GM23338 (cell line): ENCODE results near the gene ZNF805. TPM values are rescaled to one million over a fixed set of nuclear protein-coding genes. Genes with fewer than 3 reads are reported as not detected.

ENCODE experiments used
- ATAC-seq: fragments of 200-7000 bp; cut with Tn5 transposase; 3 replicates; pipeline ENCODE4 v1.9.1; 2020
- DNase-seq: peaks from one replicate; pipeline ENCODE4 v3.0.0-alpha.2; 2015; ENCODE audit warnings: low spot score
- H2AFZ ChIP-seq: fragments of 200-600 bp; sonication (generic); 2 replicates; pipeline ENCODE4 v1.8.0; 2016; ENCODE audit warnings: antibody characterized with exemption, mild to moderate bottlenecking, moderate library complexity
- H3F3A ChIP-seq: fragments of 200-600 bp; sonication (generic); replicated peaks from 2 replicates; pipeline ENCODE4 v1.8.0; 2017; ENCODE audit warnings: antibody characterized with exemption, mixed run types, low read depth
- H3K27ac ChIP-seq: fragments of 200-600 bp; sonication (generic); 2 replicates; pipeline ENCODE4 v1.6.1; 2016; ENCODE audit warnings: low read depth
- H3K27me3 ChIP-seq: fragments of 200-600 bp; sonication (generic); 2 replicates; pipeline ENCODE4 v1.8.0; 2016; ENCODE audit warnings: mild to moderate bottlenecking, mixed run types, moderate library complexity; ENCODE audit not compliant: insufficient read depth
- H3K36me3 ChIP-seq: fragments of 200-600 bp; sonication (generic); 2 replicates; pipeline ENCODE4 v1.8.0; 2016; ENCODE audit warnings: mild to moderate bottlenecking; ENCODE audit not compliant: insufficient read depth
- H3K4me1 ChIP-seq: fragments of 200-600 bp; sonication (generic); 2 replicates; pipeline ENCODE4 v1.8.0; 2016; ENCODE audit warnings: mild to moderate bottlenecking, moderate library complexity; ENCODE audit not compliant: insufficient read depth
- H3K4me2 ChIP-seq: fragments of 200-600 bp; sonication (generic); 2 replicates; pipeline ENCODE4 v1.7.1; 2017; ENCODE audit warnings: mixed run types
- H3K4me3 ChIP-seq: fragments of 200-600 bp; sonication (generic); 2 replicates; pipeline ENCODE4 v1.6.1; 2016; ENCODE audit warnings: mixed run types
- H3K79me2 ChIP-seq: fragments of 200-600 bp; sonication (generic); replicated peaks from 2 replicates; pipeline ENCODE4 v1.8.0; 2017; ENCODE audit warnings: mild to moderate bottlenecking; ENCODE audit not compliant: insufficient read depth
- H3K9me2 ChIP-seq: fragments of 200-600 bp; sonication (generic); 2 replicates; pipeline ENCODE4 v1.8.0; 2017; ENCODE audit not compliant: insufficient read depth
- H4K20me1 ChIP-seq: fragments of 200-600 bp; sonication (generic); replicated peaks from 2 replicates; pipeline ENCODE4 v1.8.0; 2017; ENCODE audit warnings: mild to moderate bottlenecking; ENCODE audit not compliant: insufficient read depth
- H3K27ac Mint-ChIP-seq: 2 replicates; pipeline ENCODE4 v1.8.0; 2020; ENCODE audit warnings: inconsistent platforms, mild to moderate bottlenecking, moderate library complexity, mixed read lengths
- H3K27me3 Mint-ChIP-seq: 3 replicates; pipeline ENCODE4 v1.8.0; 2022; ENCODE audit warnings: low read depth, mild to moderate bottlenecking, moderate library complexity, mixed read lengths, inconsistent platforms; ENCODE audit not compliant: insufficient read depth, poor library complexity
- H3K36me3 Mint-ChIP-seq: 3 replicates; pipeline ENCODE4 v1.8.0; 2021; ENCODE audit warnings: low read depth, mild to moderate bottlenecking, inconsistent platforms, moderate library complexity, mixed read lengths
- H3K4me1 Mint-ChIP-seq: 3 replicates; pipeline ENCODE4 v1.8.0; 2020; ENCODE audit warnings: mild to moderate bottlenecking, inconsistent platforms, mixed read lengths
- H3K4me3 Mint-ChIP-seq: 3 replicates; pipeline ENCODE4 v1.8.0; 2021; ENCODE audit warnings: moderate library complexity, mild to moderate bottlenecking, inconsistent platforms, mixed read lengths
- H3K9me3 Mint-ChIP-seq: 3 replicates; pipeline ENCODE4 v1.8.0; 2020; ENCODE audit warnings: moderate library complexity, mild to moderate bottlenecking, inconsistent platforms, mixed read lengths
- CREB1 ChIP-seq: fragments of 250-450 bp; sonication (Bioruptor Pico); IDR thresholded peaks from 2 replicates; pipeline ENCODE4 v1.5.0; 2020; ENCODE audit warnings: low read depth, mild to moderate bottlenecking, moderate library complexity
- EZH2 ChIP-seq: fragments of 200-600 bp; sonication (generic); IDR thresholded peaks from one replicate; pipeline ENCODE4 v1.8.0; 2017; ENCODE audit warnings: antibody characterized with exemption, mild to moderate bottlenecking, low read depth; ENCODE audit not compliant: unreplicated experiment
- EZH2phosphoT487 ChIP-seq: fragments of 200-600 bp; sonication (generic); IDR thresholded peaks from one replicate; pipeline ENCODE4 v1.8.1; 2018; ENCODE audit warnings: antibody characterized with exemption; ENCODE audit not compliant: unreplicated experiment
- JUNB ChIP-seq: IDR thresholded peaks from one replicate; pipeline ENCODE4 v1.6.1; 2016; ENCODE audit warnings: antibody characterized with exemption; ENCODE audit not compliant: unreplicated experiment
- NANOG ChIP-seq: IDR thresholded peaks from 2 replicates; pipeline ENCODE4 v1.6.1; 2016; ENCODE audit warnings: antibody characterized with exemption, borderline replicate concordance
- POLR2AphosphoS5 ChIP-seq: IDR thresholded peaks from 2 replicates; pipeline ENCODE4 v1.6.1; 2016; ENCODE audit warnings: antibody characterized with exemption, low read depth
- STAT1 ChIP-seq: IDR thresholded peaks from one replicate; pipeline ENCODE4 v1.6.1; 2016; ENCODE audit warnings: antibody characterized with exemption; ENCODE audit not compliant: unreplicated experiment
- ZNF114 ChIP-seq: fragments of 250-450 bp; sonication (Bioruptor Pico); IDR thresholded peaks from 2 replicates; pipeline ENCODE4 v1.5.0; 2020; ENCODE audit warnings: mild to moderate bottlenecking, moderate library complexity
- ZNF331 ChIP-seq: fragments of 250-450 bp; sonication (Bioruptor Pico); IDR thresholded peaks from 2 replicates; pipeline ENCODE4 v1.5.0; 2020; ENCODE audit warnings: low read depth, mild to moderate bottlenecking, moderate library complexity
- polyA plus RNA-seq: library from polyadenylated mRNA; unstranded; fragments of >200 nt; fragmentation: Nextera tagmentation; extraction: Ambion mirVana; gene quantifications from 2 replicates; pipeline ENCODE4 v1.2.1, GENCODE V29; 2016
- total RNA-seq: library from RNA; depleted of rRNA; stranded (reverse); fragments of >200 nt; shearing (Covaris generic); gene quantifications from 2 replicates; pipeline ENCODE4 v1.2.3, GENCODE V29; 2014
- TF ChIP-seq, protein P1 (sequence below): IDR thresholded peaks from one replicate; pipeline ENCODE4 v1.6.1; 2018; ENCODE audit warnings: antibody characterized with exemption; ENCODE audit not compliant: unreplicated experiment
- TF ChIP-seq, protein P2 (sequence below): IDR thresholded peaks from 2 replicates; pipeline ENCODE4 v1.6.1; 2016; ENCODE audit warnings: antibody characterized with exemption
- TF ChIP-seq, protein P3 (sequence below), 2 experiments: fragments of 200-600 bp in 1 of 2; sonication (generic) in 1 of 2; conservative IDR thresholded peaks; 2 replicates each; pipeline versions ENCODE4 v1.5.1 to v1.6.1; 2016 to 2017; ENCODE audit warnings: antibody characterized with exemption in 2 of 2, low read depth in 2 of 2, mild to moderate bottlenecking in 2 of 2, moderate library complexity in 1 of 2
- TF ChIP-seq, protein P4 (sequence below): fragments of 250-450 bp; sonication (Bioruptor Pico); IDR thresholded peaks from 2 replicates; pipeline ENCODE4 v1.5.0; 2020; ENCODE audit warnings: mild to moderate bottlenecking, moderate library complexity

ZNF805 gene
- total and polyA plus RNA-seq, 2 experiments from 2014 or later: 1.7 to 19.0 TPM

DNA sequence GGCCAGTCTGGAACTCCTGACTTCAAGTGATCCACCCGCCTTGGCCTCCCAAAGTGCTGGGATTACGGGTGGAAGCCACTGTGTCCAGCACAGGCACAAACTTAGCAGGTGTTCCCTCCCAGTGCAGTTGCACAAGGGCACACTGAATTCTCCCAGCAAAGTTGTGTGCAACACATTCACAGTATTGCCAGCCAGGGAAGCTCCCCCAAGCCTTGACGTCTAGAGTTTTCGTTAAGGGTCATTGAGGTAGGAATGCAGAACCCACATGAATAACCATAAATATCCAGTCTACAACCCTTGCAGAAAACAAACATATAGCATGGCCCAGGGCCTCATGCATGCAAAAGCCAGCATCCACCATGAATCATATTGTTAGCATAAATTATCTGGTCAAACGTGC, 12.9 kb upstream of the ZNF805 start:
- Histone ChIP-seq H2AFZ (no peak overlapping the region), H3K79me2 (no peaks in the 10 kb centered on the region), H3K27ac (no peak overlapping the region), H3K36me3 (no peaks in the 10 kb centered on the region; the same call in 1 of the 2 replicates), H3K27me3 (no peaks in the 10 kb centered on the region), H3K4me1 (no peaks in the 10 kb centered on the region), H3K9me2 (no peaks in the 10 kb centered on the region), H4K20me1 (no peaks in the 10 kb centered on the region), H3K4me2 (no peak overlapping the region), H3F3A (no peaks in the 10 kb centered on the region), H3K4me3 (no peak overlapping the region)
- no peaks in the 10 kb centered on the region for H3K36me3 Mint-ChIP-seq
- no peak overlapping the region for H3K4me3 Mint-ChIP-seq
- ATAC-seq: no peak
- no peak overlapping the region for H3K27ac Mint-ChIP-seq
- H3K4me1 Mint-ChIP-seq: peaks cover 3% of the 10 kb centered on the region; the same call in 2 of the 3 replicates
- no peaks in the 10 kb centered on the region; the same call in 1 of the 3 replicates for H3K9me3 Mint-ChIP-seq
- TF ChIP-seq, protein P1, sequence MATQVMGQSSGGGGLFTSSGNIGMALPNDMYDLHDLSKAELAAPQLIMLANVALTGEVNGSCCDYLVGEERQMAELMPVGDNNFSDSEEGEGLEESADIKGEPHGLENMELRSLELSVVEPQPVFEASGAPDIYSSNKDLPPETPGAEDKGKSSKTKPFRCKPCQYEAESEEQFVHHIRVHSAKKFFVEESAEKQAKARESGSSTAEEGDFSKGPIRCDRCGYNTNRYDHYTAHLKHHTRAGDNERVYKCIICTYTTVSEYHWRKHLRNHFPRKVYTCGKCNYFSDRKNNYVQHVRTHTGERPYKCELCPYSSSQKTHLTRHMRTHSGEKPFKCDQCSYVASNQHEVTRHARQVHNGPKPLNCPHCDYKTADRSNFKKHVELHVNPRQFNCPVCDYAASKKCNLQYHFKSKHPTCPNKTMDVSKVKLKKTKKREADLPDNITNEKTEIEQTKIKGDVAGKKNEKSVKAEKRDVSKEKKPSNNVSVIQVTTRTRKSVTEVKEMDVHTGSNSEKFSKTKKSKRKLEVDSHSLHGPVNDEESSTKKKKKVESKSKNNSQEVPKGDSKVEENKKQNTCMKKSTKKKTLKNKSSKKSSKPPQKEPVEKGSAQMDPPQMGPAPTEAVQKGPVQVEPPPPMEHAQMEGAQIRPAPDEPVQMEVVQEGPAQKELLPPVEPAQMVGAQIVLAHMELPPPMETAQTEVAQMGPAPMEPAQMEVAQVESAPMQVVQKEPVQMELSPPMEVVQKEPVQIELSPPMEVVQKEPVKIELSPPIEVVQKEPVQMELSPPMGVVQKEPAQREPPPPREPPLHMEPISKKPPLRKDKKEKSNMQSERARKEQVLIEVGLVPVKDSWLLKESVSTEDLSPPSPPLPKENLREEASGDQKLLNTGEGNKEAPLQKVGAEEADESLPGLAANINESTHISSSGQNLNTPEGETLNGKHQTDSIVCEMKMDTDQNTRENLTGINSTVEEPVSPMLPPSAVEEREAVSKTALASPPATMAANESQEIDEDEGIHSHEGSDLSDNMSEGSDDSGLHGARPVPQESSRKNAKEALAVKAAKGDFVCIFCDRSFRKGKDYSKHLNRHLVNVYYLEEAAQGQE: no peak
- TF ChIP-seq, protein P2, sequence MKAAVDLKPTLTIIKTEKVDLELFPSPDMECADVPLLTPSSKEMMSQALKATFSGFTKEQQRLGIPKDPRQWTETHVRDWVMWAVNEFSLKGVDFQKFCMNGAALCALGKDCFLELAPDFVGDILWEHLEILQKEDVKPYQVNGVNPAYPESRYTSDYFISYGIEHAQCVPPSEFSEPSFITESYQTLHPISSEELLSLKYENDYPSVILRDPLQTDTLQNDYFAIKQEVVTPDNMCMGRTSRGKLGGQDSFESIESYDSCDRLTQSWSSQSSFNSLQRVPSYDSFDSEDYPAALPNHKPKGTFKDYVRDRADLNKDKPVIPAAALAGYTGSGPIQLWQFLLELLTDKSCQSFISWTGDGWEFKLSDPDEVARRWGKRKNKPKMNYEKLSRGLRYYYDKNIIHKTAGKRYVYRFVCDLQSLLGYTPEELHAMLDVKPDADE: no peak
- no peak for TF ChIP-seq ZNF331 (CRISPR knock-in tag)
- TF ChIP-seq, protein P3, sequence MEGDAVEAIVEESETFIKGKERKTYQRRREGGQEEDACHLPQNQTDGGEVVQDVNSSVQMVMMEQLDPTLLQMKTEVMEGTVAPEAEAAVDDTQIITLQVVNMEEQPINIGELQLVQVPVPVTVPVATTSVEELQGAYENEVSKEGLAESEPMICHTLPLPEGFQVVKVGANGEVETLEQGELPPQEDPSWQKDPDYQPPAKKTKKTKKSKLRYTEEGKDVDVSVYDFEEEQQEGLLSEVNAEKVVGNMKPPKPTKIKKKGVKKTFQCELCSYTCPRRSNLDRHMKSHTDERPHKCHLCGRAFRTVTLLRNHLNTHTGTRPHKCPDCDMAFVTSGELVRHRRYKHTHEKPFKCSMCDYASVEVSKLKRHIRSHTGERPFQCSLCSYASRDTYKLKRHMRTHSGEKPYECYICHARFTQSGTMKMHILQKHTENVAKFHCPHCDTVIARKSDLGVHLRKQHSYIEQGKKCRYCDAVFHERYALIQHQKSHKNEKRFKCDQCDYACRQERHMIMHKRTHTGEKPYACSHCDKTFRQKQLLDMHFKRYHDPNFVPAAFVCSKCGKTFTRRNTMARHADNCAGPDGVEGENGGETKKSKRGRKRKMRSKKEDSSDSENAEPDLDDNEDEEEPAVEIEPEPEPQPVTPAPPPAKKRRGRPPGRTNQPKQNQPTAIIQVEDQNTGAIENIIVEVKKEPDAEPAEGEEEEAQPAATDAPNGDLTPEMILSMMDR (conservative IDR thresholded peaks at IDR 0.05; ENCODE audit: low read depth in 2 of 2): no peak
- TF ChIP-seq NANOG: no peak
- TF ChIP-seq, protein P4, sequence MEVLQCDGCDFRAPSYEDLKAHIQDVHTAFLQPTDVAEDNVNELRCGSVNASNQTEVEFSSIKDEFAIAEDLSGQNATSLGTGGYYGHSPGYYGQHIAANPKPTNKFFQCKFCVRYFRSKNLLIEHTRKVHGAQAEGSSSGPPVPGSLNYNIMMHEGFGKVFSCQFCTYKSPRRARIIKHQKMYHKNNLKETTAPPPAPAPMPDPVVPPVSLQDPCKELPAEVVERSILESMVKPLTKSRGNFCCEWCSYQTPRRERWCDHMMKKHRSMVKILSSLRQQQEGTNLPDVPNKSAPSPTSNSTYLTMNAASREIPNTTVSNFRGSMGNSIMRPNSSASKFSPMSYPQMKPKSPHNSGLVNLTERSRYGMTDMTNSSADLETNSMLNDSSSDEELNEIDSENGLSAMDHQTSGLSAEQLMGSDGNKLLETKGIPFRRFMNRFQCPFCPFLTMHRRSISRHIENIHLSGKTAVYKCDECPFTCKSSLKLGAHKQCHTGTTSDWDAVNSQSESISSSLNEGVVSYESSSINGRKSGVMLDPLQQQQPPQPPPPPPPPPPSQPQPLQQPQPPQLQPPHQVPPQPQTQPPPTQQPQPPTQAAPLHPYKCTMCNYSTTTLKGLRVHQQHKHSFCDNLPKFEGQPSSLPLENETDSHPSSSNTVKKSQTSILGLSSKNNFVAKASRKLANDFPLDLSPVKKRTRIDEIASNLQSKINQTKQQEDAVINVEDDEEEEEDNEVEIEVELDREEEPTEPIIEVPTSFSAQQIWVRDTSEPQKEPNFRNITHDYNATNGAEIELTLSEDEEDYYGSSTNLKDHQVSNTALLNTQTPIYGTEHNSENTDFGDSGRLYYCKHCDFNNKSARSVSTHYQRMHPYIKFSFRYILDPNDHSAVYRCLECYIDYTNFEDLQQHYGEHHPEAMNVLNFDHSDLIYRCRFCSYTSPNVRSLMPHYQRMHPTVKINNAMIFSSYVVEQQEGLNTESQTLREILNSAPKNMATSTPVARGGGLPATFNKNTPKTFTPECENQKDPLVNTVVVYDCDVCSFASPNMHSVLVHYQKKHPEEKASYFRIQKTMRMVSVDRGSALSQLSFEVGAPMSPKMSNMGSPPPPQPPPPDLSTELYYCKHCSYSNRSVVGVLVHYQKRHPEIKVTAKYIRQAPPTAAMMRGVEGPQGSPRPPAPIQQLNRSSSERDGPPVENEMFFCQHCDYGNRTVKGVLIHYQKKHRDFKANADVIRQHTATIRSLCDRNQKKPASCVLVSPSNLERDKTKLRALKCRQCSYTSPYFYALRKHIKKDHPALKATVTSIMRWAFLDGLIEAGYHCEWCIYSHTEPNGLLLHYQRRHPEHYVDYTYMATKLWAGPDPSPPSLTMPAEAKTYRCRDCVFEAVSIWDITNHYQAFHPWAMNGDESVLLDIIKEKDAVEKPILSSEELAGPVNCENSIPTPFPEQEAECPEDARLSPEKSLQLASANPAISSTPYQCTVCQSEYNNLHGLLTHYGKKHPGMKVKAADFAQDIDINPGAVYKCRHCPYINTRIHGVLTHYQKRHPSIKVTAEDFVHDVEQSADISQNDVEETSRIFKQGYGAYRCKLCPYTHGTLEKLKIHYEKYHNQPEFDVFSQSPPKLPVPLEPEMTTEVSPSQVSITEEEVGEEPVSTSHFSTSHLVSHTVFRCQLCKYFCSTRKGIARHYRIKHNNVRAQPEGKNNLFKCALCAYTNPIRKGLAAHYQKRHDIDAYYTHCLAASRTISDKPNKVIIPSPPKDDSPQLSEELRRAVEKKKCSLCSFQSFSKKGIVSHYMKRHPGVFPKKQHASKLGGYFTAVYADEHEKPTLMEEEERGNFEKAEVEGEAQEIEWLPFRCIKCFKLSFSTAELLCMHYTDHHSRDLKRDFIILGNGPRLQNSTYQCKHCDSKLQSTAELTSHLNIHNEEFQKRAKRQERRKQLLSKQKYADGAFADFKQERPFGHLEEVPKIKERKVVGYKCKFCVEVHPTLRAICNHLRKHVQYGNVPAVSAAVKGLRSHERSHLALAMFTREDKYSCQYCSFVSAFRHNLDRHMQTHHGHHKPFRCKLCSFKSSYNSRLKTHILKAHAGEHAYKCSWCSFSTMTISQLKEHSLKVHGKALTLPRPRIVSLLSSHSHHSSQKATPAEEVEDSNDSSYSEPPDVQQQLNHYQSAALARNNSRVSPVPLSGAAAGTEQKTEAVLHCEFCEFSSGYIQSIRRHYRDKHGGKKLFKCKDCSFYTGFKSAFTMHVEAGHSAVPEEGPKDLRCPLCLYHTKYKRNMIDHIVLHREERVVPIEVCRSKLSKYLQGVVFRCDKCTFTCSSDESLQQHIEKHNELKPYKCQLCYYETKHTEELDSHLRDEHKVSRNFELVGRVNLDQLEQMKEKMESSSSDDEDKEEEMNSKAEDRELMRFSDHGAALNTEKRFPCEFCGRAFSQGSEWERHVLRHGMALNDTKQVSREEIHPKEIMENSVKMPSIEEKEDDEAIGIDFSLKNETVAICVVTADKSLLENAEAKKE (CRISPR knock-in tag): no peak
- no peak for TF ChIP-seq EZH2phosphoT487
- no peak for TF ChIP-seq EZH2
- no peak for TF ChIP-seq JUNB
- no peak for TF ChIP-seq POLR2AphosphoS5
- no peak for TF ChIP-seq ZNF114 (CRISPR knock-in tag)
- no peak for TF ChIP-seq STAT1
- no peak for TF ChIP-seq CREB1 (CRISPR knock-in tag)
- no peak for DNase-seq
- H3K27me3 Mint-ChIP-seq: peaks cover 1% of the 10 kb centered on the region
